HTR-8/SVneo (cell line): ENCODE data around the gene SLC43A2.

Source experiments
- DNase-seq: peaks from one replicate; pipeline ENCODE4 v3.0.0; 2011; ENCODE audit warnings: low spot score, mixed read lengths; ENCODE audit not compliant: insufficient read length
- FAIRE-seq: peaks from 2 replicates; lab custom pipeline; 2011; peaks lifted over from hg19 to GRCh38; lab: Jason Lieb, UNC

The SLC43A2 gene

DNA sequence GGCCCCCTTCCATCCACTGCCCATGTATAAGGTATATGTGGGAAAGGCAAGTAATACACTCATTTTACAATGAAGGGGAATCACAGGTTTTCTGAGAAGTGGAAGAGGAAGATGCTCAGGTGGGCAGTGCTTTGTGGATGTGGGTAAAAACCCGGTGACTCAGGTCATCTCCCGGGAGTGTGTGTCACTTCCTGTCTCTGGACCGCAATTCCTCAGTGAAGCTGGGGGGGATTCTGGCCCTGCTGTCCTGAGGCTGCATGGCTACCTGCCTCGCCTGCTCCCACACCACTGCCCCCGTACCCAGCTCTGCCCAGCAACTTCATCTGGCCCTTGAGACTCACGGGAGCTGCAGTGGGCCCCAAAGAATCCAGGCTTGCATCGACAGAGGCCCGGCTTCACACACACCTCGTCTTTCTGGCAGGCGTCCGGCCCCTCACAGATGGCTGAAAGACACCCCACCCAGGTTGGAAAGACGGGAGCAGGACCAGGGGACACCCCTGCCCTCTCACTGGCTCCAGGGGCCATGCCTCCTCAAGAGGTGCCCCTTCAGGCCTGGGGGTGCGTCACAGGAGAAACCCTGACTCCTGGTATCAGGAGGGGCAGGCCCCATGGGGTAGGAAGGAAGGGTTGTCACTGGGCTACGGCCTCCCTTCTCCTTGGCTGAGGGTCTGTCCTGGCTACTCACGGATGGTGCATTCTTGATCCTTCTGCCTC lies 16.0 kb upstream of the SLC43A2 start:
- FAIRE-seq (peak; percentile 85), DNase-seq (peak; percentile 72)

DNA sequence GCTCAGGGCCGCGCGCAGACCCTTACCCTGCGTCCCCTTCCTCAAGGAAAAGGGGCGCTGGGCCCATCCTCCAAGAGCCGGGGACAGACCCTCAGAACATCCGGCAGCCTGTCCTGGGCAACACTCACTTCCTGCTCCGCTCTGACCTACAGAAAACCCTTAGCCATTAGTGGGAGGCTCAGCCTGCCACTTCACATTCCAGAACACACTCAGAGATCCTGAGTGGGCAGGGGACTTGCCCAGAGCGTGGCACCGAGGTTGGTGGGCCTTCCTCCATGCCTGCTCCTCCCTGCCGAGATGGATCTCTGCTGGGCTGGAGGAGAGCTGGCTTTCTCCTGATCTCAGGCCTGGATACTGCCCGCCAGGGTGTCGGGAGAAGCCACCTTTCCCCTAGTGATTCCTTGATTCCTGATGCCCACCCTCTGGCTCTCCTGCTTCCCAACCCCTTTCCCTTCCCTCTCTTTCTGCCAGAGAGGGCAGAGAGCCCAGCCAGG lies 15.4 kb upstream of the SLC43A2 start:
- no peak for DNase-seq
- FAIRE-seq: peak; percentile 38

DNA sequence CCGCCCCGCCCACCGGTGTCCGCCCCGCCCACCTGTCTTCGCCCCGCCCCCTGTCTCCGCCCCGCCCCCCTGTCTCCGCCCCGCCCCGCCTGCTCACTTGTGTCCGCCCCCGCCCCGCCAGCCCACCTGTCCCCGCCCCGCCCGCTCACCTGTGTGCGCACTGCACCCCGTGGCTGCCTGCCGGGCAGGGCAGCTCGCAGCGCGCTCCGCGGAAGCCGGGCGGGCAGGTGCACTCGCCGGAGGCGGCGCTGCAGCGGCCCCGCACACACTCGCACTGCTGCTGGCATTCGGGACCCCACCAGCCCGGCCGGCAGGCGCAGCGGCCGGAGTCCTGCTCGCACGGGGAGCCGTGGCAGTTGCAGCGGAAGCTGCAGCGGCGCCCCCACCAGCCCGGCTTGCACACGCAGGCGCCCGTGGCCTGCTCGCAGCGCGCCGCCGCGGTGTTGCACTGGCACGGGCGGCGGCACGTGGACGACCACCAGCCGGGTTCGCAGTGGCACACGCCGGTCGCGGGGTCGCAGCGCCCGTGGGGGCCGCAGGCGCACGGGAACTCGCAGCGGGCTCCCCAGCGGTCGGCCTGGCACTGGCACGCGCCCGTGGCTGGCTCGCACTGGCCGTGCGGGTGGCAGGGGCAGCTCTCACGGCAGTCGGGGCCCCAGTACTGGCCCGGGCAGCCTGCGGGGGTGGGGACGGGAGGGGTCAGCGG lies 14.8 kb upstream of the SLC43A2 start:
- FAIRE-seq (no peak), DNase-seq (no peak)

DNA sequence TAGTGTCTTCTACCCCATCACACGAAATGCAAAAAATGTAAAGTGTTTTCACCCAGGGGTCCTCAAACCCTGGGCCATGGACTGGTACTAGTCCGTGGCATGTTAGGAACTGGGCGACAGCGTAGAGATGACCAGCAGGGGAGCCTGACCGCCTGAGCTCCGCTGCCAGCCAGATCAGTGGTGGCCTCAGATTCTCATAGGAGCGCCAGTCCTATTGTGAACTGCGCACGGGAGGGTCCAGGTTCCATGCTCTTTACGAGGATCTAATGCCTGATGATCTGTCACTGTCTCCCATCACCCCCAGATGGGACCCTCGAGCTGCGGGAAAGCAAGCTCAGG lies 12.4 kb upstream of the SLC43A2 start:
- DNase-seq: no peak
- no peak for FAIRE-seq

DNA sequence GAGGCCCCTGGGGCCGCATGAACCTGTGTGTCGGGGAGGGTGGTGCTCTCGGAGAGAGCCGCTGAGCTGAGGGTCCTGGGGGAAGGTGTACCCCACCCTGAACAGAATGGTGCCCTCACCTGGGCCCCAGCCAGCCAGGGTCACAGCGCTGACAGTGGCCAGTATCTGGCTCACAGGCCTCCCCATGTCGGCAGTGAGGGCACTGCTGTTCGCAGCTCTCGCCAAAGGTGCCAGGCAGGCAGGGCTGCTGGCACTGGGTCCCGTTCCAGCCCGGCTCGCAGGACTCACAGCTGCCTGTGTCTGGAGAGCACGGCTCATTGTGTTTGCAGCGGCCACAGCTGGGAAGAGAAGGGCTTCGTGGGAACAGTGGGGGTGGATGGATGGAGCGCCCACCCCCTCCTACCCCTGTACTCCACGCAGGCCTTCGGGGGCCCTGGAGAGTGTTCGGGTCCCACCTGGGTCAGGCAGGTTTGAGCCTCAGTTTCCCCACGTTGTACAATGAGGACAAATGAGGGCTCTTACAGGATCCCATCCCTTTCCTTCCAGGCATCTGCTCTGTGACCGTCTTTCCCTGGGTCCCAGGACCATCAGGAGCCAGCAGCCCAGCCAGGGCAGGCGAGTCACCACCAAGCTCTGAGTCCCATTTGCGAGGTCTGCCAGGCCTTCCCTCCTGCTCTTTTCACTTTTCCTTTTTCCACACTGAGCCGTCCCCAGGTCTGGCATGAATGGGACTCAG lies 11.9 kb upstream of the SLC43A2 start:
- no peak for DNase-seq

DNA sequence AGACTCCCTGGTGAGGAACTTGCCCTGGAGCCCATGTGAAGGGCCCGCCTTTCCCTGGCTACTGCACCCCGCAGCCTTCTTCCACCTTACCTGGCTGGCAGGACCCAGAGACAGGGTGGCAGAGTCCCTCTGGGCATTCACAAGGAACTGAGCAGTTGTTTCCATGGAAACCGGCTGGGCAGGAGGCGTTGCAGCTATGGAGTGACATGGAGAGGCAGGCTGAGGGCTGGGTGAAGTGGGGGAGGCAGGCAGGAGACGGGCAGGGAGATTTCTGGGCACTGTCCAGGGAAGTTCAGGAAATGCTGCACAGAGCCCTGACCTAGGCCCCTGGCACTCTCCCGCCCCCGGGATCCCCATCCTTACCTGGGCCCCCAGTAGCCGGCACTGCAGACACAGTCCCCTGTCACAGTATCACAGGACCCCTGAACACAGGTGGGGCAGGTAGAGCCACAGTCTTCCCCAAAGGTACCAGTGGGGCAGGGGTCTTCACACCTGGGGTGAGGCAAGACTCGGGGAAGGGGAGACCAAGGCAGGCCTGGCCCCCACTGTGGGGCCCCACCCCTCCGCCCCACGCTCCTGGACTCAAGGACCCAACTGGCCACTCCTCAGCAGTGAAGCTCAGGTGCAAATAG lies 11.0 kb upstream of the SLC43A2 start:
- FAIRE-seq (no peak), DNase-seq (no peak)

More for the DNA sequence above, 11.9 kb upstream of the SLC43A2 start:
- no peak for FAIRE-seq

DNA sequence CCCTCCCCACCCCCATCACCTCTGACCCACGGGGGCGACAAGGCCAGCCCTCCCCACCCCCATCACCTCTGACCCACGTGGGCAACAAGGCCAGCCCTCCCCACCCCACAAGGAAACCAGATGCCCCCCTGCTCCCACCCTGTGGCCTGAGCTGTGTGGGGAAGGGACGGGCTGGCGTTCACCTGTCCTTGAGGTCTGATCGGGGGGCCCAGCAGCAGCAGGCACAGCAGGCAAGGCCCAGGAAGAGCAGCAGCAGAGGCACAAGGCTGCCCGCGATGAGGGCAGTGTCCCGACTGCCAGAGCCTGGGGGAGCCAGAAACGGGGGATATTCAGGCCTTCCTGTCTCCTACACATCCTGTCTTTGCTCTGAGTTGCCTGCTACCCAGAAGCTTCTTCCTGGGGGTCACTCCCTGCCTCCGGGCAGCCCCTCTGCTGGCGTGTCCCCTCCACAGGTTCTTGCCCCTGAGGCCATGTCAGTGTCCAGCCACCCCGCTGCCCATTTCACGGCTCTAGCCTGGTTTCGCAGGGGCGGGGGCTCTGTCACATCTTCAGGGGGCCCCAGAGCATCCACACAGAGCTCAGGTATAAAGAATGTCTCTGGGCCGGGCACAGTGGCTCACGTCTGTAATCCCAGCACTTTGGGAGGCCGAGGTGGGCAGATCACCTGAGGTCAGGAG lies 10.1 kb upstream of the SLC43A2 start:
- FAIRE-seq (no peak), DNase-seq (no peak)

DNA sequence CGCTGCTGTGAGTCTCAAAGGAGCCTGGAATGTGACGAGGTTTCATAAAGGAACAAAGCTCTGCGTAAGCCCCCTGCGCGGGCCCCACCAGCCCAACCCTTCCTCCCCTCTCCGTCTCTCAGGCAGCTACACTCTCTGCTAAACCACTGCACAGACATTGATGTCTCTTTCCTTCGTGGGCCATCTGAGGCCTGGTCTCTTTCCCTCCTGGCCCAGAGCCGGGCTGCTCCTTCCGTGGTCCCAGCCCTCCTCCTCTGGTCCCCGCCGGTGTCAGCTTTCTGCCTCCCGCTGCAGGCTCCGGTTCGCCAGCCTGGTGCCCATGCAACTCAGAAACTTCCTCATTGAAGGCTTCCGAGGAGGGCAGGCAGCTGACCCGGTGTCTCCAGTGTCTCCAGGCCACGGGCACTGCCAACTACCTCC lies 9.5 kb upstream of the SLC43A2 start:
- FAIRE-seq (no peak), DNase-seq (no peak)

DNA sequence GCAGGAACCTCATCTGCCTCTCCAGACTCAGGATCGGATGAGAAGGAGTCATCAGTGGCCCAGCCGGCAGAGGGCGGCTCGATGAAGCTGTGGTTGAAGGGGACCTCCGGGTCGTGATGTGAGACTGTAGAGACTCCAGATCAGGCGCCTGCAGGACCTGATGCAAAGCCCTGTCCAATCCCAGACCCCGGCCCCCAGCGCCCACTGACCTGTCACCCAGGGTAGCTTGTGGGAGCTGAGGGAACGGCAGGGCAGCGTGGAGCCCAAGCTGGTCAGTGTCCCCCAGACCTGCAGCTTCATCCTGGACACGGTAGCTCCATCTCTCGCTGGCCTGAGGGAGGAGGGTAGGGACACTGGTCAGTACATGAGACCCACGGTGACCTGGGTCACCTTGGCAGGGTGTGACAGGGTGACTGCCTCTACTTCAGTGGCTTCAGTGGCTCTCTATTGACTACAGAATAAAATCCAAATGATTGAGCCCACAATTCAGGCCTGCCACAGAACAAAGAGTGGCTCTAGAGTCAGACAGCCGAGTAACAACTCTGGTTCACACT lies 8.2 kb upstream of the SLC43A2 start:
- FAIRE-seq: no peak

DNA sequence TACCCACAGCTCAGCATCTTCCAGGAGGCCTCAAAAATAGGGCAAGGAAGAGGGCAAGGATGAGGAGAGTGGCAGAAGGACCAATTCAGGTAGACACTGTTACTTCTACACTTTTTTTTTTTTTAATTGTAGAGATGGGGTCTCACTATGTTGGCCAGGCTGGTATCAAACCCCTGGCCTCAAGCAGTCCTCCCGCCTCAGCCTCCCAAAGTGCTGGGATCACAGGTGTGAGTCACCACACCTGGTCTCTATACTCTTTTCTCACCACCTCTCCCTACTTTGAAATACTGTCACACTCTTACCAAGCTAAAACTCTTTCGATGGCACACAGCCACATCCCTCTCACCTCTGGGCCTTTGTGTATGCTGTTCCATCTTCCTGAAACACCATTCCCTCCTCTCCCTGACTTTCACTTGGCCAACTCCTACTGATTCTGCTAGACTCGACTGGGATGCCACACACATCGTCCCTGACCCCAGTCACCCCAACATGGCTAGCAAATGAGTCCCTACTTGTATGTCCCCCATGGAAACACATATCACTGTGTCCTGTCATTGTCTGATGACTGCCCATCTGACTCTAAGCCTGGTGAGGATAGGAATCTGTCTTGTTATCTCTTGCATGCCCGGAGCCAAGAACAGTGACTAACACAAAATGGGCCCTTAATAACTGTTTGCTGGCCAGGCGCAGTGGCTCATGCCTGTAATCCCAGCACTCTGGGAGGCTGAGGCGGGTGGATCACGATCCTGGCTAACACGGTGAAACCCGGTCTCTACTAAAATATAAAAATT lies 7.2 kb upstream of the SLC43A2 start:
- DNase-seq: no peak
- peak; percentile 26 for FAIRE-seq

More for the DNA sequence above, 8.2 kb upstream of the SLC43A2 start:
- DNase-seq: no peak

DNA sequence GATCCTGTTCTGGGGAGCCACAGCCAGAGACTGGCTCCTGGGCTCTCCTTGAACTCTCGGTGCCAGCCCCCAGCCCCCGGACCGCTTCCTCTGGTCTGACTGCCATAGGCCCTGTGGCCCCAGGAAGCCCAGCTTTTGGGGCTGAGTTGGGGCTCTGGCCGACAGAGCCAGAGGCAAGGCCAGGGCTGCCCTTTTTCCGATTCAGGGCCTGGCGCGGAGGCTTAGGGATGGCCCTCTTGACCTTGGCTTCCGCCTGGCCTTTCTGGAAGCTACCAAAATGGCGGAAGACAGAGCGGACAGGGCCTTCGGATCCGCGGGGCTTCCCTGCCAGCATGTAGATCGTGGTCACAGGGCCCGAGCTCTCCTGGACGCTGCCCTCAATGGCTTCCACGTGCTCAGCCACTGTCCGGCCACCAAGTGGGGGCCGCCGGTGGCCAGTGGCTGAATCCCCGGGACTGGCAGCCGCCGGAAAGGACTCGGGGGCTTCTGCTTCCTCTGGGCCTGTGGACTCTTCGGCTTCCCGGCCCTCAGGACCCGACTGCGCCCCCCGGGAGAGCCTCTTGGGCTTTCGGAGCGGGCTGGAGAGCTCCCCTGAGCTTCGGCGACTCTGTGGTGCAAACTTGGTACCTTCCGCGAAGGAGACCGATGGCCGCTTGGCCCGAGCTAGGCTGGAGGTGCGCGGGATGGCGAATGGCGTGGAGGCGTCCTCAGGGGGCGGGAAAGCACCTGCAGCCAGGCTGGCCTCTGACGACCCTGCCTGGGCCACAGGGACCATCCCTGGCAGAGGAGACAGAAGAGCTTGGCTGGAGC lies 6.4 kb upstream of the SLC43A2 start:
- DNase-seq: no peak
- no peak for FAIRE-seq

DNA sequence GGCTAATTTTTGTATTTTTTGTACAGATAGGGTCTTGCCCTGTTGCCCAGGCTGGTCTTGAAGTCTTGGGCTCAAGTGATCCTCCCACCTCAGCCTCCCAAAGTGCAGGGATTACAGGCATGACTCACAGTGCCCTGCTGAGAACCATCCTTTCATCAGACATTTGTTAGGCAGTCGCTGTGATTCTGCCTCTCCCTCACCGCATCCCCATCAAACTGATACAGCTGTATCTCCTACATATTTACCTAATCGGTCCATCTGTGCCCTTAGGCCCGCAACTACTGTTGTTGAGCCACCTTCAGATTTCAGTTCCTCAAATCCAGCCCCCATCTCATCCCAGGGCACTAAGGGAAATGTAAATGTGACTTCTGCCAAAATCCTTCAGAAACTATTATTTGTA lies 2.0 kb upstream of the SLC43A2 start:
- FAIRE-seq (no peak), DNase-seq (no peak)

DNA sequence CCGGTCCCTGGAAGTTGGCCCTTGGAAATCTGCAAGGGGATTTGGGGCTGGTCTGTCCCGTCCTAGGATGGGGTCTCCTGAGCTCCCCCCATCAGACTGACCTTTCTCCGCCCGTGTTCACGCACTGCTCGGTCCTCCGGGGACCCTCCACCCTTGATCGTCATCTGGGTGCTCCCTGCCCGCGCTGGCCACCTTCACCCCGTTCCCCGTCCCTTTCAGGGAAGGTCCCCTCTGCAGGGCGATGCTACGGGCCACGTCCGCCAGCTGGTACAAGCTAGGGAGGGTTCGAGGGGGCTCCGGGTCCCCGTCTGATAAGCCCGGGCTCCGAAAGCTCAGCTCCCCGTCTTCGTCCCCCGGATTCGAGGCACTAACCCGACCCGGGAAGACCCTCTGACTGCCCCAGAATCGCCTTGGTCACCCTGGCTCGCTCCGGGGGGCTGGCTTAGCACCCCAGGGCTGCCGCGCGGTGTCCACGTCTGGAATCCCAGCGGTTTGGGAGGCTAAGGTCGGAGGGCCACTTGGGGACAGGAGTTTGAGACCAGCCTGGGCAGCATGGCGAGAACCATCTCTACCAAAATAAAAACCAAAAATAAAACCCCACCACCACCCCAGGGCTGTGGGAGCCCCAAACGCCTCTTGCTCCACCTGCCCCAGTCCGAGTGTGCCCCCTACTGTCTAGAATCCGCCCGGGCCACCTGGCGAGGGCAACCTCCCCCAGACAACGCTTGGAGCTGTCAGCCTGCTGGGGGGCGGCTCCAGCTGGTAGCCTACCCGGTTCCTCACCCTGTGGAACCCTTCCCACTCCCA lies 1.1 kb upstream of the SLC43A2 start:
- FAIRE-seq: peak; percentile 62
- peak; percentile 59 for DNase-seq

DNA sequence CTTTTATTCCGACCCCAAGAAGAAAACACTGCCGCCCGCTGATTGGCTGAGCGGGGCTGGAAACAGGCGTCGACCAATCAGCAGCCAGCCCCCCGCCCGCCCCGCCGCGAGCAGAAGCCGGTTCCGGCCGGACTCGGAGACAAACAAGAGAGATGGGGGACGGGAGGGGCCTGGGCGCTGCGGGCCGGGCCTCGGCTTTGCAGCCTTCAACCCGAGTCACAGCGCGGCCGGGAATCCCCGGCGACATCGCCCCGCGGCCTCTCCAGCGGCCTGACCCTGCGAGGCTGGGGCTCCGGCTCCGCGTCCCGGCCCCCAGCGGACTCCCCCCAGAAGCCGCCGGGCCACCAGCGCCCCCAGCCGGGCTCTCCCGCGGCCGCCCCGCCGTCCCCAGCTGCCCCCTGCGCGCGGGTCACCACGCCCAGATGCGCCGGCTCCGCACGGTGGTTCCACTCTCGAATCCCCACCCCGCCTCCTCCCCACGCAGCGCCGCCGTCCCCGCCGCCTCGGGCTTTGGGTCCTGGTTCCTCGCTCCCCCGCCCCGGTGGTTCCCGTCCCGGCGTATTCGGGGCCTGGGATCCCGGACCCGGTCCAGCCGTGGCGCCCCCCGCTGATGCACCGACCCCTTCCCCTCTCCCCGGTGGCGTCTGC lies 346 bp upstream of the SLC43A2 start:
- FAIRE-seq: no peak
- peak; percentile 98 for DNase-seq

DNA sequence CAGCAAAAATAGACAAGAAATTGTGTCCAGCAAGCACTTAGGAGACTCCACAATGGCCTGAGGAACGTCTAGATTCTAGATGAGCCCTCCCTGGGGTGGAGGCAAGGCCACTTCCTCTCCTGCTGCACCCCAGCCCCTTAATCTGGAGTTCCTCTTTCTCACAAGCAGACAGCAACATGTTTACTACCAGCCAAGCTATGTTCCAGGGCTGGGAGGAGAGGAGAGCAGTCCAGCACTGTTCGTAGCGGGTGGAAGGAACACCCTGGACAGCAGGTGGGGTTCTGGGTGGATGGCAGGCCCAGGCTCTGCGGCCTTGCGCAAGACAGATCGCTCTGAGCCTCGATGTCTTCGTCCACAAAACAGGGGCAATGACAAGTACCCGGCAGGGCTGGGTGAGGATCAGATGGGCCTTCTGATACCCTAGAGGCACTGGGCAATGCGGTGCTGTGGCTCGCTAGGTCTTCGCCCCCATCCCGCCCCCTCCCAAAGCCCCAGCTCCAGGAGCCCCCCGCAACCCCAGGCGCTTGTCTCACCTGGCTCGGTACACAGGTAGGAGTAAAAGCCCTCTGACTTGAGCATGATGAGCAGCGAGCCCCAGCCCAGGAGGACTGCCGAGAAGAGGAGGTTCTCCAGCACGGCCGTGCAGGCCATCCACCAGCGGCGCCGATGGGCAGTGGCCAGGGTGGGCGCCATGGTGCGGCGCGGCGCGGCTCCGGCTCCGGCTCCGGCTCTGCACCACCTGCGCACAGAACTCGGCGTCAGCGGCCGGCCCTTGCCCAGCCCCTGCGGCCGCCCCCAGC lies 1.3 kb downstream of the SLC43A2 start:
- DNase-seq (no peak), FAIRE-seq (peak; percentile 55)

DNA sequence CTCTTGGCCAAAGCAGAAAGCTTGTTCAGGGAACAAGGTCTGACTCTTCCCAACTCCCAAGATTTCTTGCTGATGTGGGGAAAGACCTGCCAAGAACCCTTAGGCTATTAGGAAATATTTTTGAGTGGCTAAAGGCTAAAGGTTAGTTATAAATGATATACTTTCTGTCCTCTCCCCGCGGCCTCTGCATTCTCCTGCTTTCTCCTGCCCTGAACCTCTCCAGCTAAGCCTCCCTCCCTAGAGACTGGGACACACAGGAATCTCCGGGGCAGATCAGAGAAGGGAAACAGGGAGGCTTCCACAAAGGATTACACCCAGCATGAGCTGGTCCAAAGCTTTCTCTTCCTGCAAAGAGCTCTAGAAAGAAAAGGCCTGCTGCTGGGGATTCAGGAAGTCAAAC lies 2.3 kb downstream of the SLC43A2 start:
- FAIRE-seq (no peak), DNase-seq (no peak)
